Cardiac muscle cell (in vitro differentiated cells and primary cell): ENCODE results near the gene GNB5. TPM values are rescaled to one million over a fixed set of nuclear protein-coding genes. Genes with fewer than 3 reads are reported as not detected.

ENCODE experiments used
- DNase-seq, 2 donors: peaks; one replicate each; pipeline versions ENCODE4 v3.0.0 to v3.0.0-alpha.2; 2010 to 2017; ENCODE audit warnings: low read depth in 1 of 2, low spot score in 1 of 2
- H3K27ac ChIP-seq: fragments of 200-600 bp; sonication (generic); 2 replicates; pipeline ENCODE4 v1.5.1; 2016
- H3K27me3 ChIP-seq: fragments of 200-600 bp; sonication (generic); 2 replicates; pipeline ENCODE4 v1.6.0; 2016; ENCODE audit warnings: control low read depth
- H3K36me3 ChIP-seq: fragments of 200-600 bp; sonication (generic); 2 replicates; pipeline ENCODE4 v1.5.1; 2016; ENCODE audit warnings: control low read depth
- H3K4me1 ChIP-seq: fragments of 200-600 bp; sonication (generic); 2 replicates; pipeline ENCODE4 v1.8.1; 2017; ENCODE audit warnings: low read depth, mild to moderate bottlenecking, mixed run types
- H3K4me3 ChIP-seq: fragments of 200-600 bp; sonication (generic); 2 replicates; pipeline ENCODE4 v1.5.1; 2016; ENCODE audit warnings: mild to moderate bottlenecking
- H3K9me3 ChIP-seq: fragments of 200-600 bp; sonication (generic); 2 replicates; pipeline ENCODE4 v1.5.1; 2017; ENCODE audit warnings: low read depth, mild to moderate bottlenecking, control low read depth
- CTCF ChIP-seq: IDR thresholded peaks from 2 replicates; pipeline ENCODE4 v1.5.1; 2012; ENCODE audit warnings: low read depth, mild to moderate bottlenecking, low read length
- polyA plus RNA-seq: library from polyadenylated mRNA; unstranded; fragments of >200 nt; fragmentation: Nextera tagmentation; extraction: Ambion mirVana; gene quantifications from 2 replicates; pipeline ENCODE4 v1.2.1, GENCODE V29; 2016
- total RNA-seq: library from RNA; depleted of rRNA; stranded (reverse); fragments of >200 nt; gene quantifications from 2 replicates; pipeline ENCODE4 v1.2.3, GENCODE V29; 2016

GNB5 gene
- total and polyA plus RNA-seq, 2 experiments from 2014 or later, result 31.2 to 50.2 TPM

- no peak for TF ChIP-seq CTCF
- H3K27ac ChIP-seq, result no peak overlapping the region
- no peak for DNase-seq
- no peak overlapping the region for H3K4me3 ChIP-seq
- no peaks in the 10 kb centered on the region for H3K36me3 ChIP-seq
- no peaks in the 10 kb centered on the region for H3K27me3 ChIP-seq
- no peaks in the 10 kb centered on the region for H3K4me1 ChIP-seq
- no peaks in the 10 kb centered on the region for H3K9me3 ChIP-seq
Observed at GRCh38 chr15:52193791-52194190, 2.6 kb upstream of the GNB5 start.

- TF ChIP-seq CTCF, result no peak
- DNase-seq, result no peak
- H3K36me3 ChIP-seq, result no peaks in the 10 kb centered on the region
Observed at GRCh38 chr15:52193321-52193720, 2.1 kb upstream of the GNB5 start.

GRCh38 chr15:52186651-52187486 is 4.3 kb downstream of the GNB5 start:
- Histone ChIP-seq H3K27me3 (peaks cover 6% of the 10 kb centered on the region), H3K36me3 (no peaks in the 10 kb centered on the region), H3K9me3 (no peaks in the 10 kb centered on the region), H3K27ac (no peak overlapping the region), H3K4me3 (no peak overlapping the region), H3K4me1 (peaks cover 8% of the 10 kb centered on the region)
- DNase-seq, result peak in 1 of 2 donors; percentile 13
- TF ChIP-seq CTCF, result no peak

More at GRCh38 chr15:52193321-52193720, 2.1 kb upstream of the GNB5 start:
- Histone ChIP-seq H3K4me1 (no peaks in the 10 kb centered on the region), H3K27ac (no peak overlapping the region), H3K9me3 (no peaks in the 10 kb centered on the region), H3K27me3 (no peaks in the 10 kb centered on the region), H3K4me3 (no peak overlapping the region)

- H3K27me3 ChIP-seq, result peaks cover 22% of the 10 kb centered on the region
- no peaks in the 10 kb centered on the region for H3K36me3 ChIP-seq
- DNase-seq, result peak in 1 of 2 donors; percentile 27
- H3K9me3 ChIP-seq, result no peaks in the 10 kb centered on the region
- TF ChIP-seq CTCF, result no peak
- H3K27ac ChIP-seq, result no peak overlapping the region
- peaks cover 8% of the 10 kb centered on the region for H3K4me1 ChIP-seq
- H3K4me3 ChIP-seq, result no peak overlapping the region
Observed at GRCh38 chr15:52185151-52185561, 6.0 kb downstream of the GNB5 start.

- H3K36me3 ChIP-seq, result no peaks in the 10 kb centered on the region
- no peak for TF ChIP-seq CTCF
- H3K27me3 ChIP-seq, result peaks cover 24% of the 10 kb centered on the region
- no peak for DNase-seq
- H3K9me3 ChIP-seq, result no peaks in the 10 kb centered on the region
- H3K27ac ChIP-seq, result no peak overlapping the region
- no peak overlapping the region for H3K4me3 ChIP-seq
- H3K4me1 ChIP-seq, result peaks cover 8% of the 10 kb centered on the region
Observed at GRCh38 chr15:52184721-52185120, 6.5 kb downstream of the GNB5 start.
